Fibroblast of pulmonary artery (primary cell): Measurements from ENCODE around the gene TUT1.

ENCODE experiments used
- DNase-seq: peaks from one replicate; pipeline ENCODE4 v3.0.0-alpha.2; 2010; ENCODE audit warnings: low read depth
- H3K4me3 ChIP-seq: replicated peaks from 2 replicates; pipeline ENCODE4 v1.5.1; 2011; ENCODE audit warnings: low read depth, mild to moderate bottlenecking, control low read depth, low read length, moderate library complexity
- CTCF ChIP-seq: IDR thresholded peaks from 2 replicates; pipeline ENCODE4 v1.5.1; 2011; ENCODE audit warnings: mild to moderate bottlenecking, control low read depth, low read length, inconsistent platforms; ENCODE audit errors: missing control alignments

TUT1 gene

GRCh38 chr11:62610814-62611704 is 19.7 kb upstream of the TUT1 start:
- peak overlapping the region; percentile 88 for H3K4me3 ChIP-seq
- no peak for TF ChIP-seq CTCF
- DNase-seq: no peak

- no peak for TF ChIP-seq CTCF
- no peak overlapping the region for H3K4me3 ChIP-seq
- DNase-seq: no peak
Measured at GRCh38 chr11:62610403-62610802, 19.1 kb upstream of the TUT1 start.

DNA sequence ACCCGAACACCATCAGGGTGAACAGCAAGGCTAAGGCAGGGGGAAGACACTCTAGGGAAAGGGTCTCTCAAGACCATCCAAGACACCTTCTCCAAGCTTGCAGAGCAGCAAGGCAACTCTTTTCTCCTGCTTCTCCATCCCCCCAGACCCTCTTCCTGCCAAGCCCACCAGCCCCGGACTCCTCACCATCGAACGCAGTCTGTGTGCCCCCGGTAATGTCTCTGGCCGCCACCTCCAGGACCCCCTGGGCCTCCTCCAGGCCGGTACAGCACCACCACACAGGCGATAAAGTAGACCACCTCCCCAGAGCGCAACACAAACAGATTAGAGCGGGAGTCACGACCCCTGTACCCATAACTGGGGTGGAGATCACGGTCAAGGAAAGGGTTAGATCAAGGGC is 17.5 kb upstream of the TUT1 start:
- H3K4me3 ChIP-seq: no peak overlapping the region
- DNase-seq: no peak
- no peak for TF ChIP-seq CTCF

GRCh38 chr11:62607714-62608113 is 16.4 kb upstream of the TUT1 start:
- DNase-seq: no peak
- no peak overlapping the region for H3K4me3 ChIP-seq
- TF ChIP-seq CTCF: no peak

GRCh38 chr11:62605902-62606301 is 14.6 kb upstream of the TUT1 start:
- no peak overlapping the region for H3K4me3 ChIP-seq
- TF ChIP-seq CTCF: no peak
- no peak for DNase-seq

GRCh38 chr11:62605467-62605866 is 14.1 kb upstream of the TUT1 start:
- TF ChIP-seq CTCF: no peak
- no peak for DNase-seq
- H3K4me3 ChIP-seq: no peak overlapping the region

- TF ChIP-seq CTCF: no peak
- DNase-seq: peak; percentile 21
- no peak overlapping the region for H3K4me3 ChIP-seq
Measured at GRCh38 chr11:62604460-62605120, 13.3 kb upstream of the TUT1 start.
